Measurements from ENCODE around the gene SUSD3. TPM values are rescaled to one million over a fixed set of nuclear protein-coding genes. Genes with fewer than 3 reads are reported as not detected.

SUSD3 gene
- total and polyA plus RNA-seq, 8 donors = 1.7 to 4.5 (median 2.6) TPM; not detected in 2

- no peak overlapping the region for H3K4me3 ChIP-seq
- H3K36me3 ChIP-seq = peaks cover 0 to 12% (median 6%) of the 10 kb centered on the region in 4 donors
- intact Hi-C loops (cut with DNase I; ENCODE audit: low total_unique reads) = no loop called here
Observed at GRCh38 chr9:93086447-93087224, 28.1 kb downstream of the SUSD3 start.

DNA sequence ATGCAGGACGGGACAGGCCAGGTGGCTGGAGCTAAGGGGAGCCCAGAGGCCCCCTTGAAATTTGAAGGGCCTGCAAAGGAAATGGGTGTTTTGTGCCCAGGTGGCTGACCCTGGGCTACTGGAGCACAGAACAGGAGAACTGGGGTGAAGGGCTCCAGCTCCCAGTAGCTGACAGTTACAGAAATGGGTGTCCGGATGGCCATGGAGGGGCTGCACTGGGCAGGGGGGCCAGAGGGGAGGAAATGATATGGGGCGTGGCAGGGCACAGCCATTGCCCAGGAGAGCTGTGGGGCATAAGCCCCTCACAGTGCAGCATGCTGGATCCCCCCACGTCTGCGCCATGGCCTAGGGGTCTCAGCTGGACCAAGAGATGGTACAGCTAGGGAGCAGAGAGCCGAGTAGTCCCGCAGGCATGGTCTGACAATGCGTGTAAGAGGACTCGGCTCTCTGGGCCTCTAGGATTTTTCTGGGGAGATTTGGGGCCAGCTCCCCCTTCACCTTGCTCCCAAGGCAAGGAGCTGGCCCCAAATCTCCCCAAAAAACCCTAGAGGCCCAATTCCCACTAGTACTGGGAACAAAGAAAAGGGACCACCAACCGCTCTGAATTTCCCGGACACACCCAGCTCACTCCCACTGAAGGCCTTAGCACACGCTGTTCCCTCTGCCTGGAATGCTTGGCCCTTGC lies 29.6 kb downstream of the SUSD3 start:
- no peaks in the 10 kb centered on the region for H3K27me3 ChIP-seq
- DNase-seq = no peak
- 89 to 99% (median 98%) methylated on average over 12 of the region's 12 CpGs for WGBS, 5 donors

More at GRCh38 chr9:93086447-93087224, 28.1 kb downstream of the SUSD3 start:
- DNase-seq = peak in 1 of 2 donors; percentile 61
- Histone ChIP-seq H3K27ac (peak overlapping the region in 1 of 5 donors; percentile 47), H3K27me3 (no peaks in the 10 kb centered on the region), H3K4me1 (peaks cover 0 to 9% (median 0%) of the 10 kb centered on the region in 4 donors), H3K9me3 (peaks cover 0 to 11% (median 0%) of the 10 kb centered on the region in 4 donors)
- 67 to 89% (median 82%) methylated on average over 8 of the region's 8 CpGs for WGBS, 5 donors
- no peak for TF ChIP-seq CTCF (IDR thresholded peaks at IDR 0.05)
- no peak for TF ChIP-seq POLR2AphosphoS5 (IDR thresholded peaks at IDR 0.05)
- TF ChIP-seq POLR2A (IDR thresholded peaks at IDR 0.05) = no peak
- no peak for TF ChIP-seq EP300 (IDR thresholded peaks at IDR 0.05)

GRCh38 chr9:93088656-93089015 lies 30.1 kb downstream of the SUSD3 start:
- no peak overlapping the region for H3K4me3 ChIP-seq
- H3K27me3 ChIP-seq = no peaks in the 10 kb centered on the region
- H3K36me3 ChIP-seq = peaks cover 0 to 12% (median 6%) of the 10 kb centered on the region in 4 donors
- H3K27ac ChIP-seq = no peak overlapping the region
- WGBS, 5 donors = 93 to 97% (median 97%) methylated on average over 4 of the region's 4 CpGs
- H3K9me3 ChIP-seq = peaks cover 0 to 13% (median 0%) of the 10 kb centered on the region in 4 donors
- intact Hi-C loops (cut with DNase I; ENCODE audit: low total_unique reads) = no loop called here
- H3K4me1 ChIP-seq = peaks cover 0 to 12% (median 9%) of the 10 kb centered on the region in 4 donors
- TF ChIP-seq POLR2AphosphoS5 (IDR thresholded peaks at IDR 0.05) (no peak), CTCF (IDR thresholded peaks at IDR 0.05) (no peak), EP300 (IDR thresholded peaks at IDR 0.05) (no peak), POLR2A (IDR thresholded peaks at IDR 0.05) (no peak)
- no peak for DNase-seq

More for the DNA sequence above, 29.6 kb downstream of the SUSD3 start:
- H3K4me1 ChIP-seq = peaks cover 0 to 10% (median 4%) of the 10 kb centered on the region in 4 donors
- intact Hi-C loops (cut with DNase I; ENCODE audit: low total_unique reads) = no loop called here
- no peak overlapping the region for H3K4me3 ChIP-seq
- no peak overlapping the region for H3K27ac ChIP-seq
- H3K9me3 ChIP-seq = peaks cover 0 to 13% (median 0%) of the 10 kb centered on the region in 4 donors
- H3K36me3 ChIP-seq = peaks cover 0 to 12% (median 6%) of the 10 kb centered on the region in 4 donors
- TF ChIP-seq POLR2AphosphoS5 (IDR thresholded peaks at IDR 0.05) (no peak), POLR2A (IDR thresholded peaks at IDR 0.05) (no peak), CTCF (IDR thresholded peaks at IDR 0.05) (no peak), EP300 (IDR thresholded peaks at IDR 0.05) (no peak)

- DNase-seq = no peak
- 77 to 88% (median 82%) methylated on average over 5 of the region's 5 CpGs for WGBS, 5 donors
- TF ChIP-seq EP300 (IDR thresholded peaks at IDR 0.05) (no peak), POLR2A (IDR thresholded peaks at IDR 0.05) (no peak), POLR2AphosphoS5 (IDR thresholded peaks at IDR 0.05) (no peak), CTCF (IDR thresholded peaks at IDR 0.05) (no peak)
Observed at GRCh38 chr9:93089024-93089423, 30.5 kb downstream of the SUSD3 start.

More at GRCh38 chr9:93089024-93089423, 30.5 kb downstream of the SUSD3 start:
- peaks cover 0 to 12% (median 6%) of the 10 kb centered on the region in 4 donors for H3K36me3 ChIP-seq
- intact Hi-C loops (cut with DNase I; ENCODE audit: low total_unique reads) = no loop called here
- H3K4me1 ChIP-seq = peaks cover 0 to 16% (median 13%) of the 10 kb centered on the region in 4 donors
- no peak overlapping the region for H3K27ac ChIP-seq
- peaks cover 0 to 13% (median 0%) of the 10 kb centered on the region in 4 donors for H3K9me3 ChIP-seq
- H3K27me3 ChIP-seq = no peaks in the 10 kb centered on the region
- H3K4me3 ChIP-seq = no peak overlapping the region
